Umbilical cord (tissue), 2 donors: ENCODE results near the gene FSTL4. TPM values are rescaled to one million over a fixed set of nuclear protein-coding genes. Genes with fewer than 3 reads are reported as not detected.

Experiments used
- DNase-seq: peaks from one replicate; pipeline ENCODE4 v3.0.0-alpha.2; 2015; ENCODE audit warnings: low spot score
- total RNA-seq: library from RNA; depleted of rRNA; stranded (reverse); fragments of >200 nt; gene quantifications from one replicate; pipeline ENCODE4 v1.2.3, GENCODE V29; 2014; ENCODE audit warnings: low replicate concordance; ENCODE audit not compliant: insufficient read depth

The FSTL4 gene
- total RNA-seq, 1 donor from 2014 or later: 1.4 TPM

GRCh38 chr5:133389066-133389590 is 223.2 kb downstream of the FSTL4 start:
- peak; percentile 49 for DNase-seq

- no peak for DNase-seq
Observed at GRCh38 chr5:133387621-133388020, 224.7 kb downstream of the FSTL4 start.

GRCh38 chr5:133387091-133387490 is 225.2 kb downstream of the FSTL4 start:
- DNase-seq: no peak

- DNase-seq: no peak
Observed at GRCh38 chr5:133386662-133387061, 225.7 kb downstream of the FSTL4 start.

- no peak for DNase-seq
Observed at GRCh38 chr5:133385346-133385745, 227.0 kb downstream of the FSTL4 start.

- DNase-seq: no peak
Observed at GRCh38 chr5:133384903-133385302, 227.4 kb downstream of the FSTL4 start.

GRCh38 chr5:133384120-133384855 is 228.1 kb downstream of the FSTL4 start:
- DNase-seq: no peak

- no peak for DNase-seq
Observed at GRCh38 chr5:133383580-133383939, 228.8 kb downstream of the FSTL4 start.

- DNase-seq: no peak
Observed at GRCh38 chr5:133382661-133383579, 229.4 kb downstream of the FSTL4 start.

- DNase-seq: no peak
Observed at GRCh38 chr5:133381571-133382365, 230.6 kb downstream of the FSTL4 start.

GRCh38 chr5:133381041-133381440 is 231.3 kb downstream of the FSTL4 start:
- DNase-seq: no peak

GRCh38 chr5:133377736-133378135 is 234.6 kb downstream of the FSTL4 start:
- no peak for DNase-seq

- no peak for DNase-seq
Observed at GRCh38 chr5:133376986-133377385, 235.4 kb downstream of the FSTL4 start.

- no peak for DNase-seq
Observed at GRCh38 chr5:133373121-133373870, 239.0 kb downstream of the FSTL4 start.

- no peak for DNase-seq
Observed at GRCh38 chr5:133372293-133372937, 239.9 kb downstream of the FSTL4 start.

- DNase-seq: no peak
Observed at GRCh38 chr5:133371371-133372155, 240.8 kb downstream of the FSTL4 start.

- no peak for DNase-seq
Observed at GRCh38 chr5:133370904-133371303, 241.4 kb downstream of the FSTL4 start.

GRCh38 chr5:133370036-133370831 is 242.1 kb downstream of the FSTL4 start:
- DNase-seq: no peak
